Thyroid gland (tissue), 4 donors: ENCODE results near the gene PAM16.

Source experiments
- CTCF ChIP-seq, 6 experiments: fragments of 200-600 bp in 3 of 6; fragments of 450-650 bp in 3 of 6; sonication (generic) in 3 of 6; IDR thresholded peaks; one replicate each; pipeline ENCODE4 v1.5.1; 2016 to 2019; ENCODE audit warnings: antibody characterized with exemption in 6 of 6, mild to moderate bottlenecking in 2 of 6, inconsistent platforms in 1 of 6, moderate library complexity in 1 of 6
- POLR2A ChIP-seq, 2 donors: fragments of 450-650 bp; IDR thresholded peaks; one replicate each; pipeline ENCODE4 v1.6.1; 2017; ENCODE audit warnings: antibody characterized with exemption in 2 of 2, mild to moderate bottlenecking in 2 of 2, moderate library complexity in 1 of 2

- no peak for TF ChIP-seq POLR2A (IDR thresholded peaks at IDR 0.05)
- no peak for TF ChIP-seq CTCF (IDR thresholded peaks at IDR 0.05)
These were observed 13.5 kb downstream of the PAM16 start for GRCh38 chr16:4337540-4338088.
